ENCODE results near the gene GIMAP4. TPM values are rescaled to one million over a fixed set of nuclear protein-coding genes. Genes with fewer than 3 reads are reported as not detected.
"Not testable (repeated sequence)": the region's sequence is repeated elsewhere in the genome, so short reads cannot be mapped to it uniquely, and the experiment has no call there.

Gene GIMAP4
- total RNA-seq, 1 donor from 2014 or later: 29.5 TPM

DNA sequence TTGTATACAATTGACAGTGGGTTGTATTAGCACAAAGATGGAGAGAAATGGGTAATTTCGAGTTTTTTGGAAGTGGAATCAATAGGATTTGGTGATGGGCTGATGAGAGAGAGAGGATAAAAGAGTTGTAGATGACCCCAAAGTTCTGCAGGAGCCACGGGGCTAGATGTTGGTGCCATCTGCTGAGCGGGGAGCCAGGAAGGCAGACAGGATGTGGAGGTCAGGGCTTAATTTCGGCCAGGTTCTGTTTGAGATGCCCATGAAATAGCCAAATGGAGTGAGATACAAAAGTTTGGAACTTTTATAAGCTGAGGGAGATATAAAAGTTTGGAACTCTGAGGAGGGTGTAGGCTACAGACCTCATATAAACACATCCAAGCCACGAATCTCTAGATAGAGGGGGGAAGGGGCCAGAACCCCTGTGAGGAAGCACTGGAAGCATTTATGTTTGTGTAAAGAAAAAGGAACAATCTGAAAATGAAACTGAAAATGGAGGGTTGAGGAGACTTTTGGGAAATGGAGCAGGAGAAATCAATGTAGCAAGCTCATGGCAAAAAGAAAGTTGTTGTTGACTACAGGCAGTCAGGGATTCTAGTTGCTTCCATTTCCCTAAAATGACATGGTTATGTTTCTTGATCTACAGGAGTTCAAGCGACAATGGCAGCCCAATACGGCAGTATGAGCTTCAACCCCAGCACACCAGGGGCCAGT lies 2.2 kb downstream of the GIMAP4 start:
- Histone ChIP-seq H3K4me1 (no peaks in the 10 kb centered on the region), H3K9me3 (no peaks in the 10 kb centered on the region), H3K27me3 (no peaks in the 10 kb centered on the region), H3K4me3 (peak overlapping the region in 1 of 2 donors; percentile 37), H3K27ac (peak overlapping the region in 1 of 2 donors; percentile 39), H3K36me3 (peaks cover 0 to 11% of the 10 kb centered on the region in 2 donors)
- TF ChIP-seq, protein P1, sequence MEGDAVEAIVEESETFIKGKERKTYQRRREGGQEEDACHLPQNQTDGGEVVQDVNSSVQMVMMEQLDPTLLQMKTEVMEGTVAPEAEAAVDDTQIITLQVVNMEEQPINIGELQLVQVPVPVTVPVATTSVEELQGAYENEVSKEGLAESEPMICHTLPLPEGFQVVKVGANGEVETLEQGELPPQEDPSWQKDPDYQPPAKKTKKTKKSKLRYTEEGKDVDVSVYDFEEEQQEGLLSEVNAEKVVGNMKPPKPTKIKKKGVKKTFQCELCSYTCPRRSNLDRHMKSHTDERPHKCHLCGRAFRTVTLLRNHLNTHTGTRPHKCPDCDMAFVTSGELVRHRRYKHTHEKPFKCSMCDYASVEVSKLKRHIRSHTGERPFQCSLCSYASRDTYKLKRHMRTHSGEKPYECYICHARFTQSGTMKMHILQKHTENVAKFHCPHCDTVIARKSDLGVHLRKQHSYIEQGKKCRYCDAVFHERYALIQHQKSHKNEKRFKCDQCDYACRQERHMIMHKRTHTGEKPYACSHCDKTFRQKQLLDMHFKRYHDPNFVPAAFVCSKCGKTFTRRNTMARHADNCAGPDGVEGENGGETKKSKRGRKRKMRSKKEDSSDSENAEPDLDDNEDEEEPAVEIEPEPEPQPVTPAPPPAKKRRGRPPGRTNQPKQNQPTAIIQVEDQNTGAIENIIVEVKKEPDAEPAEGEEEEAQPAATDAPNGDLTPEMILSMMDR (IDR thresholded peaks at IDR 0.05): no peak
- no peak for DNase-seq (ENCODE audit: low spot score in 2 of 2)
- intact Hi-C loops (cut with DNase I): no loop called here

DNA sequence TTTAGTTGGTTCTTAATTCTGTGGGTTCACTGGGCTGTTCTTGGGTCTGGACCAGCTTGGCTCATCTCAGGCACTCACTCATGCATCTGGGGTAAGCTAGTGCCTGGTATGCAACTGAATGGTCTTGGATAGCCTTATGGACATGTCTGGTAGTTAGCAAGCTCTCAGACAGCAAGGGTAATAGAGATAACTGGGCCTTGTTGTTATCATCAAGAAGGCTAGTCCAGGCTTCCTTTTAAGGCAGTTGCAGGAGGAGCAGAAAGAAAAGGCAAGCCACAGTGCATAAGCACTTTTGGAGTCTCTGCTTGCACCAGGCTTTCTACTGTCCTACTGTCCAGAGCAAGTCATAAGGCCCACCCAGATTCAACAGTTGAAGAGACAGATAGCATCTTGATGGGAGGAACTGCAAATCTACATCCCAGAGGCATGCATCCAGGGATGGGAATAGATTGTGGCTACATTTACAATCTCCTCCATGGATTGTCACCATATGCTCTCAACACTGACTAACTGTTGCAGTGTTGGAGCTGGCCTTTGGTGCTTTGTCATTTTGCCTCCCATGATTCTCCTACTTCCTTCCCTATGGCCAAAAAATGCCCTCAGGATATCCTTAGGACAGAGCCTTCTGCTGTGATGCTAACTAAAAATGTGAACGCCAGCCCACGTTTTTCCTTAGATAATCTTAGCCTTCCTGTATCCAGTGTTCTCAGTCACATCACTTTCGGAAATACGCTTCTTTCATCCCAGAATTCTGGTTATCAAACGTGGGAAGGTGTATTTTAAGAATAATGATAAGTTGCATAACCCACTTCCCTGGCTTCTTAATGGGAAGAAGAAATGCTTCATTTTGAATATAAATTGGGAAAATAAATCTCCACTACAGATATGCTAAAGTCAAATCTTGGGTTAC lies 3.6 kb downstream of the GIMAP4 start:
- Histone ChIP-seq H3K27ac (no peak overlapping the region), H3K36me3 (peaks cover 0 to 11% of the 10 kb centered on the region in 2 donors), H3K4me3 (no peak overlapping the region), H3K9me3 (peaks cover 0 to 5% of the 10 kb centered on the region in 2 donors), H3K27me3 (no peaks in the 10 kb centered on the region), H3K4me1 (no peaks in the 10 kb centered on the region)
- TF ChIP-seq, protein P1 (IDR thresholded peaks at IDR 0.05): no peak
- DNase-seq (ENCODE audit: low spot score in 2 of 2): no peak
- intact Hi-C loops (cut with DNase I): no loop called here

DNA sequence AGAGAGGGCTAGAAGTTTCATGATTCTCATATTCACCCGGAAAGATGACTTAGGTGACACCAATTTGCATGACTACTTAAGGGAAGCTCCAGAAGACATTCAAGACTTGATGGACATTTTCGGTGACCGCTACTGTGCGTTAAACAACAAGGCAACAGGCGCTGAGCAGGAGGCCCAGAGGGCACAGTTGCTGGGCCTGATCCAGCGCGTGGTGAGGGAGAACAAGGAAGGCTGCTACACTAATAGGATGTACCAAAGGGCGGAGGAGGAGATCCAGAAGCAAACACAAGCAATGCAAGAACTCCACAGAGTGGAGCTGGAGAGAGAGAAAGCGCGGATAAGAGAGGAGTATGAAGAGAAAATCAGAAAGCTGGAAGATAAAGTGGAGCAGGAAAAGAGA lies 5.3 kb downstream of the GIMAP4 start:
- DNase-seq (ENCODE audit: low spot score in 2 of 2): no peak
- TF ChIP-seq, protein P1 (IDR thresholded peaks at IDR 0.05): no peak
- H3K27me3 ChIP-seq: no peaks in the 10 kb centered on the region
- H3K4me1 ChIP-seq: no peaks in the 10 kb centered on the region
- H3K9me3 ChIP-seq: peaks cover 0 to 6% of the 10 kb centered on the region in 2 donors
- peaks cover 0 to 11% of the 10 kb centered on the region in 2 donors for H3K36me3 ChIP-seq
- no peak overlapping the region for H3K4me3 ChIP-seq
- H3K27ac ChIP-seq: no peak overlapping the region
- intact Hi-C loops (cut with DNase I): no loop called here

DNA sequence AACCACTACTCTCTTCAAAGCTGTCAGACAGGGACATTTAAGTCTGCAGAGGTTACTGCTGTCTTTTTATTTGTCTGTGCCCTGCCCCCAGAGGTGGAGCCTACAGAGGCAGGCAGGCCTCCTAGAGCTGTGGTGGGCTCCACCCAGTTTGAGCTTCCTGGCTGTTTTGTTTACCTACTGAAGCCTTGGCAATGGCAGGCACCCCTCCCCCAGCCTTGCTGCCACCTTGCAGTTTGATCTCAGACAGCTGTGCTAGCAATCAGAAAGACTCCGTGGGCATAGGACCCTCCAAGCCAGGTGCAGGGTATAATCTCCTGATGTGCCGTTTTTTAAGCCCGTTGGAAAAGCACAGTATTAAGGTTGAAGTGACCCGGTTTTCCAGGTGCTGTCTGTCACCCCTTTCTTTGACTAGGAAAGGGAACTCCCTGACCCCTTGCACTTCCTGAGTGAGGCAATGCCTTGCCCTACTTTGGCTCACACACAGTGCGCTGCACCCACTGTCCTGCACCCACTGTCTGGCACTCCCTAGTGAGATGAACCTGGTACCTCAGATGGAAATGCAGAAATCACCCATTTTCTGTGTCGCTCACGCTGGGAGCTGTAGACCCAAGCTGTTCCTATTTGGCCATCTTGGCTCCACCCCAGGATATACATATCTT lies 12.9 kb downstream of the GIMAP4 start:
- DNase-seq (ENCODE audit: low spot score in 2 of 2); intact Hi-C loops (cut with DNase I); H3K27me3 ChIP-seq: not testable (repeated sequence)

DNA sequence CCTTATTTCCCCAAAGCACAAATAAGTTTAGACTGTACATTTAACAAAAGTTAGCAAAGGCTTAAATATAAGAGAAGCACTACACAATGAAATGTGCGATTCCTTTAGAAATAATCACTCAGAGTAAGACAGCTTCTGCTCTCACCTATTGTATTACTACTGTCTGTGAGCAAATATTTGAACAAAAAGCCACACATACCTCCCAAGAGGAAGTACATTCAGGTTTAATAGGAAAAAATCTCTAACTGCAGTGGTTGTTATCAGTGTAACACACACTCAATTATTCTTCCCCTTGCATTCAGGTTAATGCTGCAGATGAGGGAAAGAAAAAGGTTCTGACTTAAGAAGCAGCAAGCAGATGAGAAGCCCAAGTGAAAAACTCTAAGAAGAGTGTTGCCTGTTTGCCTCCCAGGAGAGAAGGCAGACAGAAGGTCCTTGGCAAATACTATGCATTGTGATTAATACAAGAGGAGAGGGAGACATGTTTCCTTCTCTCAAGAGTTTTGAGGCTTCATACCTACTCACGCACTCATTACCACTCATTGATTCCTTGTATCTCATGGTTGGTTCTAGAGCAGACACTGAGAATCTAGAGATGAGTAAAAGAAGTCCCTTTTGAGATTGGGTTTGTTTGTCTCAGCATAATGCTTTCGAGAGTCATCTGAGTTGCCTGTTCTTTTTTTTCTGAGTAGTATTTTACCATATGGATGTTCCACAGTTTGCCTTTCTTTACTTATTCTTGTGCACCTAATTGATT lies 13.6 kb downstream of the GIMAP4 start:
- Histone ChIP-seq H3K4me1 (no peaks in the 10 kb centered on the region), H3K36me3 (no peaks in the 10 kb centered on the region), H3K27me3 (no peaks in the 10 kb centered on the region), H3K27ac (no peak overlapping the region), H3K9me3 (peaks cover 0 to 1% of the 10 kb centered on the region in 2 donors), H3K4me3 (no peak overlapping the region)
- intact Hi-C loops (cut with DNase I): no loop called here
- no peak for DNase-seq (ENCODE audit: low spot score in 2 of 2)
- TF ChIP-seq, protein P1 (IDR thresholded peaks at IDR 0.05): no peak

More for the DNA sequence above, 12.9 kb downstream of the GIMAP4 start:
- H3K4me3 ChIP-seq, H3K4me1 ChIP-seq, H3K36me3 ChIP-seq, H3K27ac ChIP-seq, H3K9me3 ChIP-seq: not testable (repeated sequence)

All from ascending aorta (tissue), 2 donors.